Lower leg skin (tissue), 3 donors: Measurements from ENCODE around the gene EGLN2.

ENCODE experiments used
- POLR2A ChIP-seq, 2 donors: fragments of 450-650 bp; IDR thresholded peaks; one replicate each; pipeline ENCODE4 v1.6.1; 2016 to 2017; ENCODE audit warnings: antibody characterized with exemption in 2 of 2, mild to moderate bottlenecking in 1 of 2, moderate library complexity in 1 of 2
- TF ChIP-seq, protein P1 (sequence below), 3 donors: fragments of 450-650 bp; IDR thresholded peaks; one replicate each; pipeline ENCODE4 v1.5.1; 2016; ENCODE audit warnings: antibody characterized with exemption in 3 of 3, mild to moderate bottlenecking in 3 of 3, moderate library complexity in 2 of 3

GRCh38 chr19:40799558-40800338, 757 bp downstream of the EGLN2 start:
- TF ChIP-seq, protein P1, sequence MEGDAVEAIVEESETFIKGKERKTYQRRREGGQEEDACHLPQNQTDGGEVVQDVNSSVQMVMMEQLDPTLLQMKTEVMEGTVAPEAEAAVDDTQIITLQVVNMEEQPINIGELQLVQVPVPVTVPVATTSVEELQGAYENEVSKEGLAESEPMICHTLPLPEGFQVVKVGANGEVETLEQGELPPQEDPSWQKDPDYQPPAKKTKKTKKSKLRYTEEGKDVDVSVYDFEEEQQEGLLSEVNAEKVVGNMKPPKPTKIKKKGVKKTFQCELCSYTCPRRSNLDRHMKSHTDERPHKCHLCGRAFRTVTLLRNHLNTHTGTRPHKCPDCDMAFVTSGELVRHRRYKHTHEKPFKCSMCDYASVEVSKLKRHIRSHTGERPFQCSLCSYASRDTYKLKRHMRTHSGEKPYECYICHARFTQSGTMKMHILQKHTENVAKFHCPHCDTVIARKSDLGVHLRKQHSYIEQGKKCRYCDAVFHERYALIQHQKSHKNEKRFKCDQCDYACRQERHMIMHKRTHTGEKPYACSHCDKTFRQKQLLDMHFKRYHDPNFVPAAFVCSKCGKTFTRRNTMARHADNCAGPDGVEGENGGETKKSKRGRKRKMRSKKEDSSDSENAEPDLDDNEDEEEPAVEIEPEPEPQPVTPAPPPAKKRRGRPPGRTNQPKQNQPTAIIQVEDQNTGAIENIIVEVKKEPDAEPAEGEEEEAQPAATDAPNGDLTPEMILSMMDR (IDR thresholded peaks at IDR 0.05) = no peak
- no peak for TF ChIP-seq POLR2A (IDR thresholded peaks at IDR 0.05)
